Myocyte (in vitro differentiated cells): ENCODE results near the gene UBA52. TPM values are rescaled to one million over a fixed set of nuclear protein-coding genes. Genes with fewer than 3 reads are reported as not detected.
"Not testable (repeated sequence)": the region's sequence is repeated elsewhere in the genome, so short reads cannot be mapped to it uniquely, and the experiment has no call there.

Experiments used
- DNase-seq: peaks from one replicate; pipeline ENCODE4 v3.0.0-alpha.2; 2012; ENCODE audit warnings: low read depth
- polyA plus RNA-seq: library from polyadenylated mRNA; unstranded; fragments of >200 nt; gene quantifications from one replicate; pipeline ENCODE4 v1.2.1, GENCODE V29; 2012; ENCODE audit warnings: missing spikeins
- total RNA-seq: library from RNA; depleted of rRNA; stranded (reverse); fragments of >200 nt; gene quantifications from 2 replicates; pipeline ENCODE4 v1.2.3, GENCODE V29; 2014

UBA52 gene
- 567 and 699 TPM in 2 replicates for total RNA-seq
- 1,550 TPM for polyA plus RNA-seq

GRCh38 chr19:18571564-18572344, at the start of gene UBA52:
TSS of gene UBA52 (plus strand) at chr19:18571857. CDS start at chr19:18573301, 1,444 bp downstream.
- peak; percentile 97 for DNase-seq

- peak; percentile 100 for DNase-seq
Observed at GRCh38 chr19:18522124-18522861, 49.4 kb upstream of the UBA52 start.

- DNase-seq = not testable (repeated sequence)
Observed at GRCh38 chr19:18522862-18523440, 48.7 kb upstream of the UBA52 start.

- DNase-seq = no peak
Observed at GRCh38 chr19:18523841-18524240, 47.8 kb upstream of the UBA52 start.

- no peak for DNase-seq
Observed at GRCh38 chr19:18526316-18526715, 45.3 kb upstream of the UBA52 start.

- no peak for DNase-seq
Observed at GRCh38 chr19:18529782-18530181, 41.9 kb upstream of the UBA52 start.

GRCh38 chr19:18531485-18531884, 40.2 kb upstream of the UBA52 start:
- no peak for DNase-seq

GRCh38 chr19:18532168-18532890, 39.3 kb upstream of the UBA52 start:
- no peak for DNase-seq

GRCh38 chr19:18533058-18533457, 38.6 kb upstream of the UBA52 start:
- no peak for DNase-seq

GRCh38 chr19:18536475-18536874, 35.2 kb upstream of the UBA52 start:
- DNase-seq = no peak

GRCh38 chr19:18537431-18537830, 34.2 kb upstream of the UBA52 start:
- DNase-seq = no peak

- DNase-seq = no peak
Observed at GRCh38 chr19:18538115-18538514, 33.5 kb upstream of the UBA52 start.

GRCh38 chr19:18539372-18539771, 32.3 kb upstream of the UBA52 start:
- no peak for DNase-seq

- DNase-seq = not testable (repeated sequence)
Observed at GRCh38 chr19:18540200-18540599, 31.5 kb upstream of the UBA52 start.

GRCh38 chr19:18541258-18541991, 30.2 kb upstream of the UBA52 start:
- no peak for DNase-seq

GRCh38 chr19:18541992-18542940, 29.4 kb upstream of the UBA52 start:
- DNase-seq = no peak

- DNase-seq = peak; percentile 87
Observed at GRCh38 chr19:18542941-18543813, 28.5 kb upstream of the UBA52 start, which contains the start of gene FKBP8. TSS of gene FKBP8 (minus strand) at chr19:18543573. CDS start at chr19:18541970, 1,603 bp downstream.

- DNase-seq = peak; percentile 24
Observed at GRCh38 chr19:18543814-18544475, 27.7 kb upstream of the UBA52 start.
